Measurements from ENCODE around the gene GAPDH. TPM values are rescaled to one million over a fixed set of nuclear protein-coding genes. Genes with fewer than 3 reads are reported as not detected.

GAPDH gene
- total RNA-seq, 1 experiment from 2014 or later = 4,276 TPM

GRCh38 chr12:6534695-6534944, 303 bp downstream of the GAPDH start:
- DNase-seq (ENCODE audit: low spot score) (no peak), ATAC-seq (no peak)
- POLR2A ChIA-PET = interaction anchor here (0.6 to 1.6 kb wide), 17 partner anchors 19 to 208 kb away, joined by 3 to 23 read pairs (median 4); partner anchors contain the start of genes MRPL51, NOP2, SCNN1A and VAMP1
- peak overlapping the region; percentile 84; the same call in 1 of the 2 replicates for H3K27ac Mint-ChIP-seq
- no peaks in the 10 kb centered on the region for H3K9me3 Mint-ChIP-seq
- H3K36me3 Mint-ChIP-seq = peaks cover 61% of the 10 kb centered on the region
- H3K27me3 Mint-ChIP-seq (ENCODE audit: low read depth) = no peaks in the 10 kb centered on the region
- TF ChIP-seq HMGA2 (CRISPR knock-in tag; IDR thresholded peaks at IDR 0.05) (no peak), ZNF263 (CRISPR knock-in tag; IDR thresholded peaks at IDR 0.05; ENCODE audit: low read depth) (0 out of 2 replicates have a peak, but pooled peaks have one; percentile 45), CREB1 (CRISPR knock-in tag; IDR thresholded peaks at IDR 0.05) (no peak), KAT7 (CRISPR knock-in tag; IDR thresholded peaks at IDR 0.05; ENCODE audit: borderline replicate concordance) (peak; percentile 80; the same call in 1 of the 2 replicates), FOXP1 (CRISPR knock-in tag; IDR thresholded peaks at IDR 0.05; ENCODE audit: borderline replicate concordance) (peak; percentile 13; the same call in 1 of the 2 replicates)
- peaks cover 43% of the 10 kb centered on the region for H3K4me1 Mint-ChIP-seq
- CTCF ChIA-PET = interaction anchor here (0.6 to 1.6 kb wide), 9 partner anchors 20 to 115 kb away, joined by 3 to 7 read pairs (median 4); partner anchors contain the start of gene NOP2
- peak overlapping the region; percentile 87 for H3K4me3 Mint-ChIP-seq

GRCh38 chr12:6534945-6535696, 804 bp downstream of the GAPDH start:
- Mint-ChIP-seq H3K4me3 (peak overlapping the region; percentile 87), H3K36me3 (peaks cover 56% of the 10 kb centered on the region), H3K27ac (peak overlapping the region; percentile 94), H3K9me3 (no peaks in the 10 kb centered on the region), H3K4me1 (peaks cover 48% of the 10 kb centered on the region), H3K27me3 (ENCODE audit: low read depth) (no peaks in the 10 kb centered on the region)
- peak; percentile 77 for DNase-seq (ENCODE audit: low spot score)
- ChIA-PET POLR2A (interaction anchor here (0.6 to 1.9 kb wide), 10 partner anchors 19 to 232 kb away, joined by 3 to 23 read pairs (median 5); partner anchors contain the start of genes MRPL51, NOP2, PTMS and SCNN1A), CTCF (interaction anchor here (0.9 to 7.1 kb wide), 5 partner anchors 19 to 79 kb away, joined by 3 to 195 read pairs (median 6); partner anchors contain the start of genes IFFO1 and NOP2)
- no peak for ATAC-seq
- TF ChIP-seq TCF7 (CRISPR knock-in tag; IDR thresholded peaks at IDR 0.05; ENCODE audit: low read depth) (no peak), ZNF396 (CRISPR knock-in tag; IDR thresholded peaks at IDR 0.05; ENCODE audit: borderline replicate concordance) (no peak), MAX (CRISPR knock-in tag; IDR thresholded peaks at IDR 0.05) (peak; percentile 83), IRF2 (CRISPR knock-in tag; IDR thresholded peaks at IDR 0.05; ENCODE audit: borderline replicate concordance, low read depth) (no peak), ZNF317 (CRISPR knock-in tag; IDR thresholded peaks at IDR 0.05; ENCODE audit: borderline replicate concordance, low read depth) (no peak), E2F4 (CRISPR knock-in tag; IDR thresholded peaks at IDR 0.05; ENCODE audit: borderline replicate concordance, low read depth) (peak; percentile 95), CBFB (CRISPR knock-in tag; IDR thresholded peaks at IDR 0.05; ENCODE audit: low read depth) (peak; percentile 94), ESRRA (CRISPR knock-in tag; IDR thresholded peaks at IDR 0.05; ENCODE audit: borderline replicate concordance) (no peak; the same call in 1 of the 2 replicates), RORB (CRISPR knock-in tag; IDR thresholded peaks at IDR 0.05) (no peak), GRHL2 (CRISPR knock-in tag; IDR thresholded peaks at IDR 0.05; ENCODE audit: insufficient replicate concordance, severe bottlenecking) (no peak), SP1 (CRISPR knock-in tag; conservative IDR thresholded peaks at IDR 0.05) (no peak), ZNF138 (CRISPR knock-in tag; conservative IDR thresholded peaks at IDR 0.05) (0 out of 2 replicates have a peak, but pooled peaks have one; percentile 41), TEAD1 (CRISPR knock-in tag; IDR thresholded peaks at IDR 0.05) (peak; percentile 29; the same call in 1 of the 2 replicates), ZNF263 (CRISPR knock-in tag; IDR thresholded peaks at IDR 0.05; ENCODE audit: low read depth) (no peak), E2F5 (CRISPR knock-in tag; IDR thresholded peaks at IDR 0.05) (peak; percentile 99), PREB (CRISPR knock-in tag; IDR thresholded peaks at IDR 0.05; ENCODE audit: borderline replicate concordance) (no peak), ATF1 (CRISPR knock-in tag; IDR thresholded peaks at IDR 0.05) (0 out of 2 replicates have a peak, but pooled peaks have one; percentile 18), IRF1 (CRISPR knock-in tag; IDR thresholded peaks at IDR 0.05) (peak; percentile 81; the same call in 1 of the 2 replicates), CDX4 (CRISPR knock-in tag; IDR thresholded peaks at IDR 0.05; ENCODE audit: borderline replicate concordance) (0 out of 2 replicates have a peak, but pooled peaks have one; percentile 7), ZNF232 (CRISPR knock-in tag; IDR thresholded peaks at IDR 0.05) (no peak; the same call in 1 of the 2 replicates), FOXJ3 (CRISPR knock-in tag; IDR thresholded peaks at IDR 0.05; ENCODE audit: borderline replicate concordance) (no peak), NR3C1 (CRISPR knock-in tag; conservative IDR thresholded peaks at IDR 0.05; ENCODE audit: low read depth) (no peak; the same call in 1 of the 2 replicates), NFATC4 (CRISPR knock-in tag; IDR thresholded peaks at IDR 0.05) (peak; percentile 56), PRRX2 (CRISPR knock-in tag; IDR thresholded peaks at IDR 0.05) (no peak), OVOL2 (CRISPR knock-in tag; IDR thresholded peaks at IDR 0.05; ENCODE audit: borderline replicate concordance) (no peak), ELF4 (CRISPR knock-in tag; IDR thresholded peaks at IDR 0.05; ENCODE audit: low read depth) (no peak)
